HepG2 (cell line): ENCODE measurements around the gene CST3. TPM values are rescaled to one million over a fixed set of nuclear protein-coding genes. Genes with fewer than 3 reads are reported as not detected.
A peak's percentile ranks its signal among the peaks of the same experiment; 100 is the strongest.

Source experiments
- CBFB ChIP-seq: sonication (generic); formaldehyde crosslinking; IDR thresholded peaks from 2 replicates; pipeline ENCODE4 v1.4.0; 2020; ENCODE audit warnings: missing genetic modification reagents
- DR1 ChIP-seq: sonication (generic); formaldehyde crosslinking; IDR thresholded peaks from 2 replicates; pipeline ENCODE4 v1.8.0; 2021; ENCODE audit warnings: mild to moderate bottlenecking, missing genetic modification reagents, inconsistent platforms
- E2F2 ChIP-seq: sonication (generic); formaldehyde crosslinking; IDR thresholded peaks from 2 replicates; pipeline ENCODE4 v1.4.0; 2020; ENCODE audit warnings: missing genetic modification reagents, borderline replicate concordance
- FOSL1 ChIP-seq: sonication (generic); formaldehyde crosslinking; IDR thresholded peaks from 2 replicates; pipeline ENCODE4 v1.9.0; 2021; ENCODE audit warnings: missing genetic modification reagents, borderline replicate concordance
- FOXP4 ChIP-seq: sonication (generic); formaldehyde crosslinking; IDR thresholded peaks from 2 replicates; pipeline ENCODE4 v1.4.0; 2020; ENCODE audit warnings: missing genetic modification reagents
- IRX3 ChIP-seq: sonication (generic); formaldehyde crosslinking; IDR thresholded peaks from 2 replicates; pipeline ENCODE4 v1.8.1; 2023; ENCODE audit warnings: mild to moderate bottlenecking, low read depth, missing genetic modification reagents, borderline replicate concordance
- POLR2A ChIP-seq, 2 experiments: IDR thresholded peaks; 2 replicates each; pipeline ENCODE4 v1.6.1; 2011; ENCODE audit warnings: low read depth in 2 of 2, low read length in 2 of 2, mild to moderate bottlenecking in 1 of 2, moderate library complexity in 1 of 2; ENCODE audit not compliant: insufficient read depth in 1 of 2
- SPEN ChIP-seq: sonication (generic); formaldehyde crosslinking; IDR thresholded peaks from 2 replicates; pipeline ENCODE4 v1.5.1; 2020; ENCODE audit warnings: low read depth, mild to moderate bottlenecking, missing genetic modification reagents
- STAT5B ChIP-seq: sonication (generic); formaldehyde crosslinking; IDR thresholded peaks from 2 replicates; pipeline ENCODE4 v1.4.0; 2020; ENCODE audit warnings: missing genetic modification reagents
- TEAD3 ChIP-seq: optimal IDR thresholded peaks from 2 replicates; pipeline ENCODE3; 2016; ENCODE audit warnings: borderline replicate concordance
- THAP7 ChIP-seq: sonication (generic); formaldehyde crosslinking; IDR thresholded peaks from 2 replicates; pipeline ENCODE4 v1.8.1; 2023; ENCODE audit warnings: mild to moderate bottlenecking, missing genetic modification reagents
- ZMYM4 ChIP-seq: sonication (generic); formaldehyde crosslinking; IDR thresholded peaks from 2 replicates; pipeline ENCODE4 v1.8.1; 2023; ENCODE audit warnings: mild to moderate bottlenecking, missing genetic modification reagents
- ZNF263 ChIP-seq: sonication (generic); formaldehyde crosslinking; IDR thresholded peaks from 2 replicates; pipeline ENCODE4 v1.4.0; 2020; ENCODE audit warnings: missing genetic modification reagents
- ZNF318 ChIP-seq: sonication (generic); formaldehyde crosslinking; IDR thresholded peaks from 2 replicates; pipeline ENCODE4 v1.4.0; 2020; ENCODE audit warnings: mild to moderate bottlenecking, missing genetic modification reagents
- ZNF572 ChIP-seq: sonication (generic); formaldehyde crosslinking; IDR thresholded peaks from 2 replicates; pipeline ENCODE4 v1.5.1; 2020; ENCODE audit warnings: mild to moderate bottlenecking, missing genetic modification reagents
- ZNF781 ChIP-seq: sonication (generic); formaldehyde crosslinking; IDR thresholded peaks from 2 replicates; pipeline ENCODE4 v1.5.1; 2020; ENCODE audit warnings: borderline replicate concordance, mild to moderate bottlenecking, missing genetic modification reagents; ENCODE audit errors: not compliant biosample characterization
- polyA plus RNA-seq, 8 experiments: library from polyadenylated mRNA; depleted of rRNA in 3 of 8; stranded (reverse) in 7 of 8; unstranded in 1 of 8; fragments of >200 nt; fragmentation: Illumina TruSeq in 4 of 8; extraction: Trizol in 4 of 8; gene quantifications; 2 replicates each; pipeline versions ENCODE4 v1.2.1 to v1.2.3, GENCODE V29; 2011 to 2016; ENCODE audit warnings: low read depth in 4 of 8, missing spikeins in 1 of 8, mixed read lengths in 1 of 8; ENCODE audit not compliant: insufficient read depth in 1 of 8
- total RNA-seq, 5 experiments: library from RNA; depleted of rRNA; stranded (reverse); fragments of >200 nt; fragmentation: Illumina TruSeq; extraction: Trizol; gene quantifications; 2 replicates each; pipeline ENCODE4 v1.2.3, GENCODE V29; 2016; ENCODE audit warnings: low read depth in 1 of 5

CST3 gene
- total and polyA plus RNA-seq, 2 of the 13 experiments (the other 11 are each of a cell fraction or from before 2014, with no cell fraction given): 690 to 1,005 TPM

- TF ChIP-seq ZNF781 (CRISPR knock-in tag) (peak; percentile 10), POLR2A (IDR thresholded peaks at IDR 0.05; ENCODE audit: insufficient read depth in 1 of 2, low read depth in 2 of 2, low read length in 2 of 2) (peak; percentile 99 to 100), DR1 (peak; percentile 95; the same call in 1 of the 2 replicates), STAT5B (CRISPR knock-in tag) (no peak), ZMYM4 (peak; percentile 90), THAP7 (CRISPR knock-in tag) (peak; percentile 94; the same call in 1 of the 2 replicates), TEAD3 (CRISPR knock-in tag) (peak; percentile 35), CBFB (CRISPR knock-in tag) (peak; percentile 95), ZNF572 (peak; percentile 47; the same call in 1 of the 2 replicates), IRX3 (CRISPR knock-in tag) (peak; percentile 98), ZNF263 (peak; percentile 84), FOXP4 (CRISPR knock-in tag) (peak; percentile 68), ZNF318 (CRISPR knock-in tag) (peak; percentile 71; the same call in 1 of the 2 replicates), FOSL1 (CRISPR knock-in tag) (no peak), E2F2 (CRISPR knock-in tag) (peak; percentile 86), SPEN (peak; percentile 89)
These were observed at the start of gene CST3 (continued) for GRCh38 chr20:23637282-23638221.
